Measurements from ENCODE around the gene SSBP3. TPM values are rescaled to one million over a fixed set of nuclear protein-coding genes. Genes with fewer than 3 reads are reported as not detected.

The SSBP3 gene
- total and polyA plus RNA-seq, 9 of the 15 experiments (the other 6 are each of a cell fraction or from before 2014, with no cell fraction given): 8.7 to 108 (median 33.8) TPM

DNA sequence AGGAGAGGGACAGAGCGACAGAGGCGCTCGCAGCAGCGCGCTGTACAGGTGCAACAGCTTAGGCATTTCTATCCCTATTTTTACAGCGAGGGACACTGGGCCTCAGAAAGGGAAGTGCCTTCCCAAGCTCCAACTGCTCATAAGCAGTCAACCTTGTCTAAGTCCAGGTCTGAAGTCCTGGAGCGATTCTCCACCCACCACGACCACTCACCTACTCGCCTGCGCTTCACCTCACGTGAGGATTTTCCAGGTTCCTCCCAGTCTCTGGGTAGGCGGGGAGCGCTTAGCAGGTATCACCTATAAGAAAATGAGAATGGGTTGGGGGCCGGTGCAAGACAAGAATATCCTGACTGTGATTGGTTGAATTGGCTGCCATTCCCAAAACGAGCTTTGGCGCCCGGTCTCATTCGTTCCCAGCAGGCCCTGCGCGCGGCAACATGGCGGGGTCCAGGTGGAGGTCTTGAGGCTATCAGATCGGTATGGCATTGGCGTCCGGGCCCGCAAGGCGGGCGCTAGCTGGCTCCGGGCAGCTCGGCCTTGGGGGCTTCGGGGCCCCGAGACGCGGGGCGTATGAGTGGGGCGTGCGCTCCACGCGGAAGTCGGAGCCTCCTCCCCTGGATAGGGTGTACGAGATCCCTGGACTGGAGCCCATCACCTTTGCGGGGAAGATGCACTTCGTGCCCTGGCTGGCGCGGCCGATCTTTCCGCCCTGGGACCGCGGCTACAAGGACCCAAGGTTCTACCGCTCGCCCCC lies 206.3 kb downstream of the SSBP3 start, which contains the start of the genes CYB5RL and MRPL37 (continued):
- TF ChIP-seq, protein P1, sequence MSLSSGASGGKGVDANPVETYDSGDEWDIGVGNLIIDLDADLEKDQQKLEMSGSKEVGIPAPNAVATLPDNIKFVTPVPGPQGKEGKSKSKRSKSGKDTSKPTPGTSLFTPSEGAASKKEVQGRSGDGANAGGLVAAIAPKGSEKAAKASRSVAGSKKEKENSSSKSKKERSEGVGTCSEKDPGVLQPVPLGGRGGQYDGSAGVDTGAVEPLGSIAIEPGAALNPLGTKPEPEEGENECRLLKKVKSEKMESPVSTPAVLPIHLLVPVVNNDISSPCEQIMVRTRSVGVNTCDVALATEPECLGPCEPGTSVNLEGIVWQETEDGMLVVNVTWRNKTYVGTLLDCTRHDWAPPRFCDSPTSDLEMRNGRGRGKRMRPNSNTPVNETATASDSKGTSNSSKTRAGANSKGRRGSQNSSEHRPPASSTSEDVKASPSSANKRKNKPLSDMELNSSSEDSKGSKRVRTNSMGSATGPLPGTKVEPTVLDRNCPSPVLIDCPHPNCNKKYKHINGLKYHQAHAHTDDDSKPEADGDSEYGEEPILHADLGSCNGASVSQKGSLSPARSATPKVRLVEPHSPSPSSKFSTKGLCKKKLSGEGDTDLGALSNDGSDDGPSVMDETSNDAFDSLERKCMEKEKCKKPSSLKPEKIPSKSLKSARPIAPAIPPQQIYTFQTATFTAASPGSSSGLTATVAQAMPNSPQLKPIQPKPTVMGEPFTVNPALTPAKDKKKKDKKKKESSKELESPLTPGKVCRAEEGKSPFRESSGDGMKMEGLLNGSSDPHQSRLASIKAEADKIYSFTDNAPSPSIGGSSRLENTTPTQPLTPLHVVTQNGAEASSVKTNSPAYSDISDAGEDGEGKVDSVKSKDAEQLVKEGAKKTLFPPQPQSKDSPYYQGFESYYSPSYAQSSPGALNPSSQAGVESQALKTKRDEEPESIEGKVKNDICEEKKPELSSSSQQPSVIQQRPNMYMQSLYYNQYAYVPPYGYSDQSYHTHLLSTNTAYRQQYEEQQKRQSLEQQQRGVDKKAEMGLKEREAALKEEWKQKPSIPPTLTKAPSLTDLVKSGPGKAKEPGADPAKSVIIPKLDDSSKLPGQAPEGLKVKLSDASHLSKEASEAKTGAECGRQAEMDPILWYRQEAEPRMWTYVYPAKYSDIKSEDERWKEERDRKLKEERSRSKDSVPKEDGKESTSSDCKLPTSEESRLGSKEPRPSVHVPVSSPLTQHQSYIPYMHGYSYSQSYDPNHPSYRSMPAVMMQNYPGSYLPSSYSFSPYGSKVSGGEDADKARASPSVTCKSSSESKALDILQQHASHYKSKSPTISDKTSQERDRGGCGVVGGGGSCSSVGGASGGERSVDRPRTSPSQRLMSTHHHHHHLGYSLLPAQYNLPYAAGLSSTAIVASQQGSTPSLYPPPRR (CRISPR knock-in tag; IDR thresholded peaks at IDR 0.05; ENCODE audit: borderline replicate concordance): peak; percentile 86
- TF ChIP-seq ZSCAN29 (IDR thresholded peaks at IDR 0.05) (0 out of 2 replicates have a peak, but pooled peaks have one; percentile 47), ZEB2 (IDR thresholded peaks at IDR 0.05) (peak; percentile 94), SIRT6 (IDR thresholded peaks at IDR 0.05; ENCODE audit: low read depth, low read length) (no peak), DMBX1 (CRISPR knock-in tag; IDR thresholded peaks at IDR 0.05; ENCODE audit: borderline replicate concordance) (0 out of 2 replicates have a peak, but pooled peaks have one; percentile 48), CHCHD3 (CRISPR knock-in tag; IDR thresholded peaks at IDR 0.05) (no peak), KDM5B (IDR thresholded peaks at IDR 0.05; ENCODE audit: insufficient replicate concordance, low read depth, low read length) (peak; percentile 96), NFATC3 (IDR thresholded peaks at IDR 0.05) (no peak), GABPA (tag; conservative IDR thresholded peaks at IDR 0.05; ENCODE audit: low read depth) (0 out of 2 replicates have a peak, but pooled peaks have one; percentile 24), RNF2 (IDR thresholded peaks at IDR 0.05) (0 out of 2 replicates have a peak, but pooled peaks have one; percentile 16), GATA2 (CRISPR knock-in tag; IDR thresholded peaks at IDR 0.05) (peak; percentile 43; the same call in 1 of the 2 replicates), RAD51 (IDR thresholded peaks at IDR 0.05; ENCODE audit: borderline replicate concordance, low read depth) (peak; percentile 57; the same call in 1 of the 2 replicates), ZNF431 (CRISPR knock-in tag; IDR thresholded peaks at IDR 0.05) (peak; percentile 72), ZNF24 (IDR thresholded peaks at IDR 0.05) (no peak), RAD21 (CRISPR knock-in tag; conservative IDR thresholded peaks at IDR 0.05 in 1 of 2, IDR thresholded peaks at IDR 0.05 in 1 of 2) (0 out of 4 replicates have a peak, but pooled peaks of 1 of the 2 experiments have one; percentile 10), MBD2 (IDR thresholded peaks at IDR 0.05; ENCODE audit: borderline replicate concordance, low read depth) (peak; percentile 92)
- TF ChIP-seq, protein P2, sequence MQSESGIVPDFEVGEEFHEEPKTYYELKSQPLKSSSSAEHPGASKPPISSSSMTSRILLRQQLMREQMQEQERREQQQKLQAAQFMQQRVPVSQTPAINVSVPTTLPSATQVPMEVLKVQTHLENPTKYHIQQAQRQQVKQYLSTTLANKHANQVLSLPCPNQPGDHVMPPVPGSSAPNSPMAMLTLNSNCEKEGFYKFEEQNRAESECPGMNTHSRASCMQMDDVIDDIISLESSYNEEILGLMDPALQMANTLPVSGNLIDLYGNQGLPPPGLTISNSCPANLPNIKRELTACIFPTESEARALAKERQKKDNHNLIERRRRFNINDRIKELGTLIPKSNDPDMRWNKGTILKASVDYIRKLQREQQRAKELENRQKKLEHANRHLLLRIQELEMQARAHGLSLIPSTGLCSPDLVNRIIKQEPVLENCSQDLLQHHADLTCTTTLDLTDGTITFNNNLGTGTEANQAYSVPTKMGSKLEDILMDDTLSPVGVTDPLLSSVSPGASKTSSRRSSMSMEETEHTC (IDR thresholded peaks at IDR 0.05): peak; percentile 23; the same call in 1 of the 2 replicates
- TF ChIP-seq, protein P3, sequence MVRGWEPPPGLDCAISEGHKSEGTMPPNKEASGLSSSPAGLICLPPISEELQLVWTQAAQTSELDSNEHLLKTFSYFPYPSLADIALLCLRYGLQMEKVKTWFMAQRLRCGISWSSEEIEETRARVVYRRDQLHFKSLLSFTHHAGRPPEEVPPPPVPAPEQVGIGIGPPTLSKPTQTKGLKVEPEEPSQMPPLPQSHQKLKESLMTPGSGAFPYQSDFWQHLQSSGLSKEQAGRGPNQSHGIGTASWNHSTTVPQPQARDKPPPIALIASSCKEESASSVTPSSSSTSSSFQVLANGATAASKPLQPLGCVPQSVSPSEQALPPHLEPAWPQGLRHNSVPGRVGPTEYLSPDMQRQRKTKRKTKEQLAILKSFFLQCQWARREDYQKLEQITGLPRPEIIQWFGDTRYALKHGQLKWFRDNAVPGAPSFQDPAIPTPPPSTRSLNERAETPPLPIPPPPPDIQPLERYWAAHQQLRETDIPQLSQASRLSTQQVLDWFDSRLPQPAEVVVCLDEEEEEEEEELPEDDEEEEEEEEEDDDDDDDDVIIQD (CRISPR knock-in tag; IDR thresholded peaks at IDR 0.05): no peak
